HG03139 (cell line): Measurements from ENCODE around the gene RABGAP1.

ENCODE experiments used
- ATAC-seq: cut with Tn5 transposase; IDR thresholded peaks from one replicate; pipeline ENCODE4 v1.9.1; 2021; ENCODE audit not compliant: unreplicated experiment

The RABGAP1 gene

DNA sequence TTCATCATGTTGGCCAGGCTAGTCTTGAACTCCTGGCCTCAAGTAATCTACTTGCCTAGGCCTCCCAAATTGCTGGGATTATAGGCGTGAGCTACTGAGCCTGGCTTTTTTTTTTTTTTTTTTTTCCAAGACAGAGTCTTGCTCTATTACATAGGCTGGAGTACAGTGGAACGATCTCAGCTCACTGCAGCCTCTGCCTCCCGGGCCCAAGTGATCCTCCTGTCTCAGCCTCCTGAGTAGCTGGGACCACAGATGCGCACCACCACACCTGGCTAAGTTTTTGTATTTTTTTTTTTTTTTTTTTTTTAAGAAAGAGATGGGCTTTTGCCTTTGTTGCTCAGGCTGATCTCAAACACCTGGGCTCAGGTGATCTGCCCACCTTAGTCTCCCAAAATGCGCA is 66.4 kb downstream of the RABGAP1 start:
- no peak for ATAC-seq

DNA sequence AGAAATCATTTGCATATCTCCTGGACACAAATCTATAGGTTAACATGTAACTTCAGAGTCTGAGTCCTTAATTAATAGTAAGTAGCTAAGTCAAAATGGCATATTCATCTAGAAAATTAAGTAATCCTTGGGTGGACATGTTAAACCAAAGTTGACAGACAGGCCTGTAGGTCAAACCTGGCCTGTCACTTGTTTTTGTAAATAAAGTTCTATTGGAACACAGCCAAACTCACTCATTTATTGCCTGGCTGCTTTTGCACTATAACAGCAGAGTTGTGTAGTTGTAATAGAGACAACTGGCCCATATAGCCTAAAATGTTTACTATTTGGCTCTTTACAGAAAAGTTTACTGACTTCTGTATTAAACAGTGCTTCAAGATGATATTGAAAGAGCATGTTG is 68.1 kb downstream of the RABGAP1 start:
- no peak for ATAC-seq

GRCh38 chr9:123011380-123011779 is 70.6 kb downstream of the RABGAP1 start:
- no peak for ATAC-seq

DNA sequence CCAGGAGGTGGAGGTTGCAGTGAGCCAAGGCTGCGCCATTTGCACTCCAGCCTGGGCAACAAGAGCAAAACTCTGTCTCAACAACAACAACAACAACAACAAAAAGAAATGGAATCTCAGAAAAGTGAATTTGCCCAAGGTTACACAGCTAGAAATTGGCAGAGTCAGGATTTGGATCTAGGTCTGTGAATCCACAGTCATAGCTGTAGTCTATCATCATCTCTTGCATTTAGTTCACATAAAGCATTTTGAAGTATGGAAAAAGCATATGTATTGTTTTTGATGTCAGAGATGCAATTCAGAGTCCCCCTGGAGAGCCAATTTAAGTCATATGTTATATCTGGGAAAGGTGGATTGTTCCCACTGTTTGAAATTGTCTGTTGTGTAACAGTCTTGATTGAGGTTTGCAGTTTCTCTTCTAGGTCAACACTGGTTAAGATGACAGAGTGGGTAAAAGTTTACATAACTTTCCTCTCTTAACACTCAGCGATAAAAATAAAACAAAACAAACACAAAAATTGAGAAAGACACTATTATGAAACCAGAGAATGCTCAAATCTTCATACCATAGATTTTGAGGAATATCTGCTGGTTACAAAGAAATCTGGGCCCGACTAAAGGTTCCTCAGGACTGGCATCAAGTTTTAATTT is 71.2 kb downstream of the RABGAP1 start:
- ATAC-seq, result no peak

- no peak for ATAC-seq
Measured at GRCh38 chr9:123016631-123017030, 75.8 kb downstream of the RABGAP1 start.

- ATAC-seq, result no peak
Measured at GRCh38 chr9:123020796-123021195, 80.0 kb downstream of the RABGAP1 start.

GRCh38 chr9:123026425-123026824 is 85.6 kb downstream of the RABGAP1 start:
- no peak for ATAC-seq

DNA sequence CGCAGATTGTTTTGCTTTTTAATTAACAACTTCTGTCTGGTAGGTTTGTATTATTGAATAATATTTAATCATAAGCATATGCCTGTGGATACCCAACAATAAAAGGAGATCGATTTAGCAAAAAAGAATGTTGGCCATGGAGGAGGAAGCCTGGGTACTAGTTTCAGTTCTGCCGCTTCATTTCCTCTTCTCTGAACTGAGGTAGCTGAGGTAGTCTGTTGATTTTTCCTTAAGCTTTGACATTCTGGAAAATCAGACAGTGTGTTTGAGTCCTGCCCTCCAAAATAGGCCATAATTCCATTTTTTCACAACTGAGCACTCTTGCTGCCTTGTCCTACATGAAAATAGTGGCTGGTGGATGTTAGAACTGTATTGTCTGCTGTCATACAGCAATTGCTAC is 86.7 kb downstream of the RABGAP1 start:
- no peak for ATAC-seq

- no peak for ATAC-seq
Measured at GRCh38 chr9:123028136-123028535, 87.3 kb downstream of the RABGAP1 start.

- no peak for ATAC-seq
Measured at GRCh38 chr9:123028973-123029372, 88.2 kb downstream of the RABGAP1 start.

DNA sequence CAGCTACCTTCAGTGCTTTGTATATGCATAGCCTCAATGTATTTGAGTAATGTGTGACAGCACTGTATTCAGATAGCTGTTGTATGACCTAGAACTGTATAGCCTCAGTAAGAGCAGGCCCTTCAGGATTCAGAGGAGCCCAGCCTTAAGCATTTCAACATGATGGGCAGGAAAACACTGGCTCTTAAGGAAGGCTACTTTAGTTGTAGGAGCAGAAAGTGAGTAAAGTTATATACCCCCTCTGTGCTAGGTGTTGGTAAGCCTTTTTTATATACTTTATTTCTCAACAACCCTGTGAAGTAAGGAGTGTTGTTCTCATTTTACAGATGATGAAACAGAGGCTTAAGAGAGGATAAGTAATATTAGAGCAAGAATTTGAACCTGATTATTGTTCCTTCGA is 91.1 kb downstream of the RABGAP1 start:
- ATAC-seq, result no peak

- no peak for ATAC-seq
Measured at GRCh38 chr9:123033352-123033751, 92.5 kb downstream of the RABGAP1 start, which contains the start of gene GPR21. Gene GPR21, plus strand, starts transcription at chr9:123033667. Its CDS starts 900 bp downstream, at chr9:123034567.

DNA sequence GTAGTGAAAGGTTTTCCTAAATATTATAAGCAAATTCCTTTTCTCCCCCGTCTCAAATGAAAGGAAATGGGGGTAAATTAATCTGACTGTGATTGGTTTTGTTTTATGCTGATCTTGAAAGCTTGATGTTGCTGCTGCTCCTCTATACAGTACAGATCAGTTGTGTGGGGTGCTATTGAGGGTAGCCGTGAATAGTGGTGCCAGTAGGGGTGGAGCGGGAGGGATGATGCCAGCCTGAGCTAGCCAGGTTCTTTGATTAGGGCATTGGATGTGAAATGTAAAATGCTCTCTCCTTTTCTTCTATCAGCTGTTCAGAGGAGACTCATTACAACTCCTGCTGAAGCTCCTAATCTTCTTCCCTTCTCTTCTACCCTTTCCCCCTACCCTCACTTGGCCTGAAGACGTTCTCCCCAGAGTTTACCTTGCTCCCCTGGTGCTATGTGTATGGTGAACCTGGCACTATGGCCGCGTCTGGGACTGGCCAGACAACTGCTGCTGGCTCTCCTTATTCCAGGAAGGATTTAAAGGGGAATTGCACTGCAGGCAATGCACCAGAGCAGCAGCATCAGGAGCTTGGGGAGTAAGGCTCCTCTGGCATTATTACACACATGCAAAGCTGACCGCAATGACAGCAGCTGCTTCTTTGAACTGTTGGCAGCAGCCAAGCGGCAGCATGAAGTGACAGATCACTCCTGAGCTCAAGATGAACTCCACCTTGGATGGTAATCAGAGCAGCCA is 93.2 kb downstream of the RABGAP1 start:
- ATAC-seq, result peak; percentile 59

DNA sequence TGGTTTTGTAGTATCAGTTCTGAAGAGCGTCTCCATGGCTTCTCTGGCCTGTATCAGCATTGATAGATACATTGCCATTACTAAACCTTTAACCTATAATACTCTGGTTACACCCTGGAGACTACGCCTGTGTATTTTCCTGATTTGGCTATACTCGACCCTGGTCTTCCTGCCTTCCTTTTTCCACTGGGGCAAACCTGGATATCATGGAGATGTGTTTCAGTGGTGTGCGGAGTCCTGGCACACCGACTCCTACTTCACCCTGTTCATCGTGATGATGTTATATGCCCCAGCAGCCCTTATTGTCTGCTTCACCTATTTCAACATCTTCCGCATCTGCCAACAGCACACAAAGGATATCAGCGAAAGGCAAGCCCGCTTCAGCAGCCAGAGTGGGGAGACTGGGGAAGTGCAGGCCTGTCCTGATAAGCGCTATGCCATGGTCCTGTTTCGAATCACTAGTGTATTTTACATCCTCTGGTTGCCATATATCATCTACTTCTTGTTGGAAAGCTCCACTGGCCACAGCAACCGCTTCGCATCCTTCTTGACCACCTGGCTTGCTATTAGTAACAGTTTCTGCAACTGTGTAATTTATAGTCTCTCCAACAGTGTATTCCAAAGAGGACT is 94.2 kb downstream of the RABGAP1 start:
- ATAC-seq, result no peak

GRCh38 chr9:123035791-123036190 is 95.0 kb downstream of the RABGAP1 start:
- ATAC-seq, result no peak

DNA sequence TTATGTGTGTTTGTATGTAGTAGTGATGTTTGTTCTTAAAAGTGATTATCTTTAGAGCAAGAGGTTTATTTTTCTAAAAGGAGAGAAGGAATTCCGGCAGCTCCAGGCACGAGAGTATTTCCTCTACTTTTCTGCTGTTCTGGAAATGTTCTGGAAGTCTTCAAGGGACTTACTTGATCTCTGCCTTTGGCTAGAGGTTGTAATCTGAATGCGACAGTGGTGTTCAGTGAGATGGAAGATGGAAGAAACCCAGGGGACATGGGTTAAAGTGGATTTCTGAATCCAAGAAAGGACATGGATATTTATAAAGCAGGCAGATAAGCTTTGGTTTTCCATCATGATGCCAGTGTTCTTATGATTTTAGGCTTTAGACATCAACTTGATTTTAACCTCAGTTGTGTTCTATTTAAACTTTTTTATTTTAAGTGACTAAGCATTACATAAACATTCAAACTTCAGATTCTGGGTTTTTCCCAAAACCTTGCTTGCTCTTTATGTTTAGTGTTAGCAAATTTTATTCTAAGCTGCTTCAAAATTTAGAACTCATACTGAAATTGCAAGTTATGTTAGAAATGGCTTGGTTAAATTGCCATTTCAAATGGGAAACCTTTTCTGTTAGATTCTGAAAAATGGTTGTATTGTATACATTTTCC is 96.2 kb downstream of the RABGAP1 start:
- no peak for ATAC-seq

DNA sequence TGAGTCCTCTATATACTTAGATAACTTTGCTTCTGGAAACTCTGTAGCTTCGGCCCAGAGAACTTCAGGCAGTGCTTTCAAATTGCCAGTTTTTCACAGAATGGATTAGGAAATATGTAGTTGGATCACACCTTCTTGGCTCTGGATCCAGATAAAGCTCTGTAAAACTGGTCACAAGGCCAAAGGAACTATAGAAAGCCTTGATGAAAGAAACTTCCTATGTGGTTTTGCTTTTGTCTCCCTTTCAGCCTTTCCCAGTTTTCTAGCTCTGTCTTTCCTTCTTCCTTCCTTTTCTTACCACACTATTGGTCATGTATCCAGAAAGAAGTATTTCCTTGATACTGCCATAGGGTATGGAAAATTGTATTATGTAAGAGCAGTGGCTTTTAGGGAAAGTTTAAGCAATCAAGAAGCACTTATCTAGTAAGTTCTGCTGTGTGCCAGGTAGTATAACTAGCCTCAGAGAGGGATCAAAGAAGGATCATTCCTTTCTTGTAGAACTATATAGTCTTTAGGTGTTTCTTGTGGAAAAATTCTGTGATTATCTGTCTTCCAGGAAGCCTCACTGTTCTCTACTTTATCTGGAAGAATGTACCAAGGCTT is 98.9 kb downstream of the RABGAP1 start:
- ATAC-seq, result no peak

DNA sequence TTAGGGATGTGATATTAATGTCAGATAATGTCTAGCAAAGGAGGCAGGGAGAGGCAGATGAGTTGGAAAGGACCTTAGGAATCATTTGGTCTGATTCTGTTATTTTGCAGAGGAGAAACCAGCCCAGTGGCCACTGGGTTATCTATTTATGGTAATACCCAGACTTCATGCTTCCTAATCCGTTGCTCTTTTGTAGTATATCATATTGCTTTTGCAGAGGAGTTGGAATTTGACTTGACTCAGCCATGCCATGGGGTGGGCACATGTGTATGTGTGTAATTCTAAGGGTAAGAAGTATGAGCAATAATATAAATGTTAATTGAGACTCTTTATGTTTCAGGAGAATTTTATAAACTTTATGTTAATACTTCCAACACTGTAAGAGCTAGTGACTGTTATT is 100.0 kb downstream of the RABGAP1 start:
- no peak for ATAC-seq

- no peak for ATAC-seq
Measured at GRCh38 chr9:123041489-123041888, 100.7 kb downstream of the RABGAP1 start.

GRCh38 chr9:123043081-123043939 is 102.5 kb downstream of the RABGAP1 start:
- no peak for ATAC-seq
